Measurements from ENCODE around the gene USF3. TPM values are rescaled to one million over a fixed set of nuclear protein-coding genes. Genes with fewer than 3 reads are reported as not detected.

The USF3 gene
- total and polyA plus RNA-seq, 3 donors from 2014 or later = 8.6 to 25.4 (median 22.7) TPM

DNA sequence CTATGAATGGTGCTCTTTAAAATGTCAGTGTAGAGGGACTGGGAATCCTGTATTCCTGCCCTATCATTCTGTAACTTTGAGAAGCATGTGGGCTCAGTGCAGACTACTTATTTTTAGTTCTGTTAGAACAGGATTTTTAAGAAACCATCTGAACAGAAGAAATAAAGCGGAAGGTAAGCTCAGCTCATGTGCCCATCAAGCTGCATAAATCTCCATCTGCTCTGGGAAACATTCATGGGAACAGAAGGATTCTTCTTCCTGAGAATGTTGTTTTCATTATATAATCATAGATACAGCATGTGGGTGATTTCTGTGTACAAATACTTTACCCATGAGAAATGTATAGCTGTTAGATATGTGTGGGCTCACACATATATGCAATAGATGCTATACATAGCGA lies 94.2 kb downstream of the USF3 start:
- no peak for DNase-seq
- Histone ChIP-seq H3K27me3 (no peaks in the 10 kb centered on the region), H3K36me3 (ENCODE audit: low read depth, missing control alignments) (no peaks in the 10 kb centered on the region), H3K9me3 (no peaks in the 10 kb centered on the region), H3K4me3 (no peak overlapping the region), H3K27ac (no peak overlapping the region), H3K4me1 (peaks cover 7% of the 10 kb centered on the region)
- TF ChIP-seq, protein P1, sequence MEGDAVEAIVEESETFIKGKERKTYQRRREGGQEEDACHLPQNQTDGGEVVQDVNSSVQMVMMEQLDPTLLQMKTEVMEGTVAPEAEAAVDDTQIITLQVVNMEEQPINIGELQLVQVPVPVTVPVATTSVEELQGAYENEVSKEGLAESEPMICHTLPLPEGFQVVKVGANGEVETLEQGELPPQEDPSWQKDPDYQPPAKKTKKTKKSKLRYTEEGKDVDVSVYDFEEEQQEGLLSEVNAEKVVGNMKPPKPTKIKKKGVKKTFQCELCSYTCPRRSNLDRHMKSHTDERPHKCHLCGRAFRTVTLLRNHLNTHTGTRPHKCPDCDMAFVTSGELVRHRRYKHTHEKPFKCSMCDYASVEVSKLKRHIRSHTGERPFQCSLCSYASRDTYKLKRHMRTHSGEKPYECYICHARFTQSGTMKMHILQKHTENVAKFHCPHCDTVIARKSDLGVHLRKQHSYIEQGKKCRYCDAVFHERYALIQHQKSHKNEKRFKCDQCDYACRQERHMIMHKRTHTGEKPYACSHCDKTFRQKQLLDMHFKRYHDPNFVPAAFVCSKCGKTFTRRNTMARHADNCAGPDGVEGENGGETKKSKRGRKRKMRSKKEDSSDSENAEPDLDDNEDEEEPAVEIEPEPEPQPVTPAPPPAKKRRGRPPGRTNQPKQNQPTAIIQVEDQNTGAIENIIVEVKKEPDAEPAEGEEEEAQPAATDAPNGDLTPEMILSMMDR (IDR thresholded peaks at IDR 0.05) = no peak
- TF ChIP-seq POLR2A (IDR thresholded peaks at IDR 0.05) = no peak
- 94 to 98% methylated on average over 2 of the region's 2 CpGs for WGBS, 2 donors
- intact Hi-C loops (cut with DNase I; ENCODE audit: low total_unique reads) = no loop called here

DNA sequence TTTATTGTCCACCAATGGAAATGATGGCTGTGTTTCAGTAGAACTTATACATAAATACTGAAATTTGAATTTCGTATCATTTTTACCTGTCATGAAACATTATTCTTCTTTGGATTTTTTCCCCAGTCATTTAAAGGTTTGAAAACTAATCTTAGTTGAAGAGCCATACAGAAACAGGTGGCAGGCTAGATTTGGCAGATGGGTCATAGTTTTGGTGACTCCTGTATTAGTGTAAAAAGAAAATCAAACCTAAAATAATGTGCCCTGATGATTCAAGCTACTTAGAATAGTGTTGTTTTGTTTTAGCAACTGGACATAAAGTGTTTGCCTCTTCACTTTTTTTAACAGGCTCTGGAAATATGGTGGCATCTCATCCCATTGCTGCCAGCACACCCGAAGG lies 95.2 kb downstream of the USF3 start:
- Histone ChIP-seq H3K27ac (no peak overlapping the region), H3K9me3 (no peaks in the 10 kb centered on the region), H3K36me3 (ENCODE audit: low read depth, missing control alignments) (no peaks in the 10 kb centered on the region), H3K4me1 (no peaks in the 10 kb centered on the region), H3K27me3 (no peaks in the 10 kb centered on the region), H3K4me3 (no peak overlapping the region)
- intact Hi-C loops (cut with DNase I; ENCODE audit: low total_unique reads) = no loop called here
- TF ChIP-seq, protein P1 (IDR thresholded peaks at IDR 0.05) = no peak
- no peak for TF ChIP-seq POLR2A (IDR thresholded peaks at IDR 0.05)
- 77 to 86% methylated on average over 2 of the region's 2 CpGs for WGBS, 2 donors
- no peak for DNase-seq

DNA sequence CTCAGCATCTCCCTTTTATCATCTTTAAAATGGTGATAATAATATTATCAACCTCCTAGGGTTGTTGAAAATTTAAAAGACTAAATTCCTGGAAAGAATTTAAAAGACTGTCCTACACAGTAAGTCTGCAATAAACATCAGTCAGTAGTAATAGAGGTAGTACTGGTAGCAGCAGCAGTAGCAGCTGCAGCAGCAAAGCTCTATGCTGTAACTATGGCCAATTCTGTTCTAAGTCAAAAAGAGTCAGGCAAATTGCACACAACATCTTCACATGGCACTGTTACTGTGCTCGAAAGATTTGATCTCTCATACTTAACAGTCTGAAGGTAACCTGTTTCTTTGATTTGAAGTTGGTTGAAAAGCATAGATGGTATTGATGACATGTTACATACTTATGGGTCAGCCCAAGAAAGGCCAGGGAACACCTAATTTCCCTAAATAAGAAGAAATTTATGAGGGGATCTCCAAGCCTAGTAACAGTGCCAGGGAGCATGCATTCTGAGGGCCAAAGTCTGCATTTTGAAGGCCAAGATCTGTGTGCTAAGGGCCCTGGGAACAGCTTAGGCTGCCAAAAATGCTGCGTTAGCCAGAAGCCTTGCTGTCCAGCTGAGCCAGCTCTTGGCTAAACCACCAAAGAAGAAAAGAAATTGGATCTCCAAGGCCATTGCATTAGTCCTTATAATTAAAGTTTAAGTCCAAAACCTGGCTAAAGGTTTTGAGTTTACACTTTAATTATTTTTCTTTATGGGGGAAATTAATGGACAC lies 95.8 kb downstream of the USF3 start:
- intact Hi-C loops (cut with DNase I; ENCODE audit: low total_unique reads) = no loop called here
- 60 to 75% methylated on average over 2 of the region's 2 CpGs for WGBS, 2 donors

More for the DNA sequence above, 95.8 kb downstream of the USF3 start:
- no peak overlapping the region for H3K27ac ChIP-seq
- peak; percentile 45 for DNase-seq
- no peaks in the 10 kb centered on the region for H3K4me1 ChIP-seq
- H3K9me3 ChIP-seq = no peaks in the 10 kb centered on the region
- H3K36me3 ChIP-seq (ENCODE audit: low read depth, missing control alignments) = no peaks in the 10 kb centered on the region
- H3K4me3 ChIP-seq = no peak overlapping the region
- no peaks in the 10 kb centered on the region for H3K27me3 ChIP-seq
- TF ChIP-seq, protein P1 (IDR thresholded peaks at IDR 0.05) = no peak

Small RNAs within 50 kb of the gene (small RNA-seq; reads per million reads assigned to genes)
- 0 to 0.09 reads per million in 2 donors for gene RN7SL767P

Other genes with a start within 250 kb of the USF3 start
- 10 to 100 TPM; 29.4 to 31.2 TPM for gene SPICE1, start 181.5 kb downstream of the USF3 start, total RNA-seq
- gene SPICE1, start 181.5 kb downstream of the USF3 start, polyA plus RNA-seq (ENCODE audit: insufficient read depth, low read depth, low replicate concordance) = 12.6 TPM
- 1 to 10 TPM; 5.9 to 8.6 TPM for gene SIDT1, start 164.1 kb downstream of the USF3 start, total RNA-seq
- 5.0 TPM for gene SIDT1, start 164.1 kb downstream of the USF3 start, polyA plus RNA-seq (ENCODE audit: insufficient read depth, low read depth, low replicate concordance)
- 100 to 1,000 TPM; 139 to 174 TPM for gene NAA50, start 49.6 kb upstream of the USF3 start, total RNA-seq
- 100.0 TPM for gene NAA50, start 49.6 kb upstream of the USF3 start, polyA plus RNA-seq (ENCODE audit: insufficient read depth, low read depth, low replicate concordance)
- gene ATP6V1A, start 50.4 kb upstream of the USF3 start, total RNA-seq = 10 to 100 TPM; 51.6 to 55.9 TPM
- 37.8 TPM for gene ATP6V1A, start 50.4 kb upstream of the USF3 start, polyA plus RNA-seq (ENCODE audit: insufficient read depth, low read depth, low replicate concordance)
- 10 to 100 TPM; 24.1 to 24.3 TPM for gene GRAMD1C, start 142.1 kb upstream of the USF3 start, total RNA-seq
- 45.5 TPM for gene GRAMD1C, start 142.1 kb upstream of the USF3 start, polyA plus RNA-seq (ENCODE audit: insufficient read depth, low read depth, low replicate concordance)